SK-N-SH (cell line): Measurements from ENCODE around the gene FAM151A. TPM values are rescaled to one million over a fixed set of nuclear protein-coding genes. Genes with fewer than 3 reads are reported as not detected.

Source experiments
- CTCF ChIA-PET: fragments of 300-600, 350-600 bp; formaldehyde crosslinking; extraction: SDS; loops from one replicate; lab custom pipeline; 2021; lab: Yijun Ruan, JAX
- POLR2A ChIA-PET: fragments of 350-600 bp; sonication (Branson Sonifier 250); formaldehyde crosslinking; extraction: SDS; loops from one replicate; lab custom pipeline; 2020; ENCODE audit warnings: antibody characterized with exemption, inconsistent platforms; lab: Yijun Ruan, JAX
- DNase-seq: peaks from one replicate; pipeline ENCODE4 v3.0.0; 2012
- H2AFZ ChIP-seq: fragments of 200-600 bp; sonication (generic); 2 replicates; pipeline ENCODE4 v1.8.1; 2016; ENCODE audit warnings: antibody characterized with exemption, mild to moderate bottlenecking, low read depth
- H3F3A ChIP-seq: fragments of 200-600 bp; sonication (generic); replicated peaks from 2 replicates; pipeline ENCODE3; 2016; ENCODE audit warnings: antibody characterized with exemption, mild to moderate bottlenecking; ENCODE audit not compliant: insufficient read depth
- H3K27ac ChIP-seq, 2 experiments: fragments of 200-500 bp in 1 of 2; fragments of 200-600 bp in 1 of 2; sonication (Bioruptor generic) in 1 of 2; sonication (generic), shearing (Covaris generic) in 1 of 2; 2 replicates each; pipeline versions ENCODE4 v1.5.1 to v1.6.1; 2014 to 2016; ENCODE audit warnings: low read depth in 2 of 2, inconsistent platforms in 1 of 2, low read length in 1 of 2, mild to moderate bottlenecking in 1 of 2, mixed read lengths in 1 of 2
- H3K27me3 ChIP-seq: fragments of 200-600 bp; sonication (generic), shearing (Covaris generic); 2 replicates; pipeline ENCODE4 v1.6.1; 2016; ENCODE audit warnings: mixed run types; ENCODE audit not compliant: insufficient read depth
- H3K36me3 ChIP-seq, 2 experiments: fragments of 200-500 bp in 1 of 2; fragments of 200-600 bp in 1 of 2; sonication (Bioruptor generic) in 1 of 2; sonication (generic) in 1 of 2; replicated peaks in 1 of 2; 2 replicates each; pipeline versions ENCODE3 to v1.5.1; 2014 to 2016; ENCODE audit warnings: low read length in 1 of 2, mild to moderate bottlenecking in 1 of 2; ENCODE audit not compliant: insufficient read depth in 2 of 2, control insufficient read depth in 1 of 2
- H3K4me1 ChIP-seq, 2 experiments: fragments of 200-500 bp in 1 of 2; fragments of 200-600 bp in 1 of 2; sonication (Bioruptor generic) in 1 of 2; sonication (generic), shearing (Covaris generic) in 1 of 2; 2 replicates each; pipeline versions ENCODE4 v1.5.1 to v1.6.1; 2014 to 2016; ENCODE audit warnings: low read depth in 1 of 2, low read length in 1 of 2, mixed run types in 1 of 2; ENCODE audit not compliant: insufficient read depth in 2 of 2, control insufficient read depth in 1 of 2
- H3K4me2 ChIP-seq: fragments of 200-600 bp; sonication (generic), shearing (Covaris generic); 2 replicates; pipeline ENCODE4 v1.6.1; 2017; ENCODE audit warnings: mixed run types
- H3K4me3 ChIP-seq, 2 experiments: fragments of 200-500 bp in 1 of 2; fragments of 200-600 bp in 1 of 2; sonication (Bioruptor generic) in 1 of 2; sonication (generic), shearing (Covaris generic) in 1 of 2; 2 replicates each; pipeline versions ENCODE4 v1.5.1 to v1.8.1; 2014 to 2016; ENCODE audit warnings: low read depth in 2 of 2, inconsistent platforms in 1 of 2, low read length in 1 of 2, mild to moderate bottlenecking in 1 of 2, mixed read lengths in 1 of 2, moderate library complexity in 1 of 2
- H3K79me2 ChIP-seq: fragments of 200-600 bp; sonication (generic); 2 replicates; pipeline ENCODE4 v1.8.1; 2017; ENCODE audit warnings: mild to moderate bottlenecking; ENCODE audit not compliant: insufficient read depth
- H3K9ac ChIP-seq: fragments of 200-600 bp; sonication (generic); 2 replicates; pipeline ENCODE4 v1.6.1; 2017; ENCODE audit warnings: mixed run types
- H3K9me2 ChIP-seq: fragments of 200-600 bp; sonication (generic); 2 replicates; pipeline ENCODE4 v1.6.1; 2017; ENCODE audit warnings: mixed run types
- H3K9me3 ChIP-seq: fragments of 200-600 bp; sonication (generic); 2 replicates; pipeline ENCODE4 v1.6.1; 2017; ENCODE audit warnings: mixed run types, mild to moderate bottlenecking, moderate library complexity
- H4K20me1 ChIP-seq: fragments of 200-600 bp; sonication (generic); 2 replicates; pipeline ENCODE4 v1.6.1; 2017; ENCODE audit warnings: mild to moderate bottlenecking, mixed run types; ENCODE audit not compliant: insufficient read depth
- CHD2 ChIP-seq: fragments of 150-350 bp; IDR thresholded peaks from 2 replicates; pipeline ENCODE4 v1.6.1; 2018; ENCODE audit warnings: low read length; ENCODE audit not compliant: partially characterized antibody
- ELF1 ChIP-seq: IDR thresholded peaks from 2 replicates; pipeline ENCODE4 v1.4.0; 2012
- EZH2phosphoT487 ChIP-seq: fragments of 200-600 bp; sonication (generic); IDR thresholded peaks from 2 replicates; pipeline ENCODE4 v1.6.1; 2017; ENCODE audit warnings: low read depth, mixed run types, mild to moderate bottlenecking, antibody characterized with exemption, moderate library complexity, borderline replicate concordance
- FOXJ3 ChIP-seq: sonication (generic); formaldehyde crosslinking; IDR thresholded peaks from 2 replicates; pipeline ENCODE4 v1.5.1; 2020; ENCODE audit warnings: mild to moderate bottlenecking, missing genetic modification reagents
- GABPA ChIP-seq: IDR thresholded peaks from 2 replicates; pipeline ENCODE4 v1.4.0; 2012; ENCODE audit warnings: low read depth, mild to moderate bottlenecking
- JUND ChIP-seq: IDR thresholded peaks from 2 replicates; pipeline ENCODE4 v1.4.0; 2012
- MXI1 ChIP-seq: IDR thresholded peaks from 2 replicates; pipeline ENCODE4 v1.6.1; 2012; ENCODE audit warnings: mild to moderate bottlenecking, low read depth, low read length, improper control_type of control experiment
- NFIC ChIP-seq: IDR thresholded peaks from 2 replicates; pipeline ENCODE4 v1.4.0; 2012; ENCODE audit warnings: borderline replicate concordance
- NRF1 ChIP-seq: IDR thresholded peaks from 2 replicates; pipeline ENCODE4 v1.6.1; 2012; ENCODE audit warnings: low read depth, mild to moderate bottlenecking, low read length
- RAD21 ChIP-seq: IDR thresholded peaks from 2 replicates; pipeline ENCODE4 v1.6.1; 2012; ENCODE audit warnings: mild to moderate bottlenecking, low read length
- RCOR1 ChIP-seq: fragments of 150-350 bp; IDR thresholded peaks from 2 replicates; pipeline ENCODE4 v1.6.1; 2017; ENCODE audit warnings: antibody characterized with exemption, low read length
- RFX5 ChIP-seq: IDR thresholded peaks from 2 replicates; pipeline ENCODE4 v1.6.1; 2012; ENCODE audit warnings: mild to moderate bottlenecking, improper control_type of control experiment, low read length
- SMC3 ChIP-seq: IDR thresholded peaks from 2 replicates; pipeline ENCODE4 v1.6.1; 2012; ENCODE audit warnings: low read depth, low read length, improper control_type of control experiment
- TAF1 ChIP-seq: IDR thresholded peaks from 2 replicates; pipeline ENCODE4 v1.6.1; 2012; ENCODE audit warnings: low read depth, mild to moderate bottlenecking, low read length, moderate library complexity, borderline replicate concordance
- TCF12 ChIP-seq: IDR thresholded peaks from 2 replicates; pipeline ENCODE4 v1.4.0; 2012
- WGBS: methylation state at CpG from one replicate; pipeline ENCODE4 v1.1.6; 2017; ENCODE audit warnings: low lambda C conversion rate; 5-methylcytosine and 5-hydroxymethylcytosine counted together
- polyA plus RNA-seq, 3 experiments: library from polyadenylated mRNA; depleted of rRNA; stranded (reverse); fragments of >200 nt; gene quantifications; 2 replicates each; pipeline ENCODE4 v1.2.3, GENCODE V29; 2012
- TF ChIP-seq, protein P1 (sequence below): IDR thresholded peaks from 2 replicates; pipeline ENCODE4; 2012
- TF ChIP-seq, protein P2 (sequence below): fragments of 150-350 bp; IDR thresholded peaks from 2 replicates; pipeline ENCODE4 v1.6.1; 2016; ENCODE audit warnings: mild to moderate bottlenecking, low read depth, low read length

FAM151A gene
- polyA plus RNA-seq, 1 of the 3 experiments (the other 2 are of a cell fraction) = not detected

GRCh38 chr1:54582566-54583306, 40.6 kb downstream of the FAM151A start:
- Histone ChIP-seq H3K36me3 (peaks cover 0 to 2% of the 10 kb centered on the region in 2 experiments), H3K9me2 (no peaks in the 10 kb centered on the region), H3K4me2 (no peak overlapping the region), H2AFZ (no peak overlapping the region), H3K9ac (no peak overlapping the region), H3K4me3 (no peak overlapping the region), H3K4me1 (peaks cover 7 to 51% of the 10 kb centered on the region in 2 experiments; a peak in 3 of 4 replicates), H3K27me3 (no peaks in the 10 kb centered on the region), H3F3A (no peaks in the 10 kb centered on the region), H3K9me3 (no peaks in the 10 kb centered on the region), H3K79me2 (no peaks in the 10 kb centered on the region), H3K27ac (peak overlapping the region in 1 of 2 experiments; percentile 89; a peak in 2 of 4 replicates), H4K20me1 (no peaks in the 10 kb centered on the region)
- TF ChIP-seq, protein P1, sequence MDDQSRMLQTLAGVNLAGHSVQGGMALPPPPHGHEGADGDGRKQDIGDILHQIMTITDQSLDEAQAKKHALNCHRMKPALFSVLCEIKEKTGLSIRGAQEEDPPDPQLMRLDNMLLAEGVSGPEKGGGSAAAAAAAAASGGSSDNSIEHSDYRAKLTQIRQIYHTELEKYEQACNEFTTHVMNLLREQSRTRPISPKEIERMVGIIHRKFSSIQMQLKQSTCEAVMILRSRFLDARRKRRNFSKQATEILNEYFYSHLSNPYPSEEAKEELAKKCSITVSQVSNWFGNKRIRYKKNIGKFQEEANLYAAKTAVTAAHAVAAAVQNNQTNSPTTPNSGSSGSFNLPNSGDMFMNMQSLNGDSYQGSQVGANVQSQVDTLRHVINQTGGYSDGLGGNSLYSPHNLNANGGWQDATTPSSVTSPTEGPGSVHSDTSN = no peak
- TF ChIP-seq MXI1 = no peak
- no peak for TF ChIP-seq GABPA
- ChIA-PET POLR2A (interaction anchor here (1.1 to 1.4 kb wide), 2 partner anchors 27 to 35 kb away, joined by 3 to 5 read pairs; partner anchors contain the start of gene ACOT11), CTCF (interaction anchor here (1.0 to 3.2 kb wide), 3 partner anchors 10 to 35 kb away, joined by 3 to 13 read pairs (median 4); partner anchors contain the start of gene ACOT11)
- DNase-seq = peak; percentile 66
- 93% methylated on average over 12 of the region's 19 CpGs for WGBS

DNA sequence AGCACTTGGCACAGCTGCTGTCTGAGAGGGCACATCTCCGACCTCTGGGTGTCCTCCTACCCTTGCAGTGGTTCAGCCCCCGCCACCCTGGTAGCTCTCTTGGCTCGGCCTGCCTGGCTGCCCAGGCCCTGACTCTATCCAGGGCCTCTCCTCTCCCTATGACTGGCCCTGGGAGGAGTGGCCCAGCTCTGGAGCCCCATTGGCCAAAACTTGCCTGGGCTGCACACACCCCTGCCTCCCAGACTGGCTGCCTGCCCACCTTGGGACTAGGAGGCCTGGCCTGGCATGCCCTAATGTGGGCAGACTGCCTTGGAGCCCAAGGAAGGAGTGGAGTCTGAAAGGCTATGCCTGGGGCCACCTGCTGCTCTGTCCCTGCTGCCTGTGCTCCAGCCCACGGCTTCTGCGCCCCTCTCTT, 41.7 kb downstream of the FAM151A start:
- ChIA-PET POLR2A (interaction anchor here (0.9 to 1.4 kb wide), 4 partner anchors 9 to 34 kb away, joined by 3 to 6 read pairs (median 3); partner anchors contain the start of gene ACOT11), CTCF (interaction anchor here (0.9 to 2.2 kb wide), 2 partner anchors 10 to 34 kb away, joined by 4 to 9 read pairs; partner anchors contain the start of gene ACOT11)
- Histone ChIP-seq H3K4me2 (no peak overlapping the region), H3K9ac (no peak overlapping the region; the same call in 1 of the 2 replicates), H3K36me3 (peaks cover 0 to 2% of the 10 kb centered on the region in 2 experiments), H3K4me1 (peaks cover 7 to 52% of the 10 kb centered on the region in 2 experiments; a peak in 3 of 4 replicates), H3K9me2 (no peaks in the 10 kb centered on the region), H3K27me3 (no peaks in the 10 kb centered on the region), H3K9me3 (no peaks in the 10 kb centered on the region), H4K20me1 (no peaks in the 10 kb centered on the region), H3F3A (no peaks in the 10 kb centered on the region), H3K79me2 (no peaks in the 10 kb centered on the region), H3K27ac (peak overlapping the region in 1 of 2 experiments; percentile 89; a peak in 3 of 4 replicates), H2AFZ (no peak overlapping the region), H3K4me3 (no peak overlapping the region)
- peak; percentile 93 for DNase-seq
- TF ChIP-seq SMC3 (peak; percentile 18; the same call in 1 of the 2 replicates), NRF1 (0 out of 2 replicates have a peak, but pooled peaks have one; percentile 31), EZH2phosphoT487 (no peak), RAD21 (peak; percentile 45), CHD2 (peak; percentile 63), TCF12 (peak; percentile 39; the same call in 1 of the 2 replicates), FOXJ3 (0 out of 2 replicates have a peak, but pooled peaks have one; percentile 15), NFIC (peak; percentile 44), TAF1 (no peak), RFX5 (peak; percentile 32; the same call in 1 of the 2 replicates), JUND (no peak), MXI1 (0 out of 2 replicates have a peak, but pooled peaks have one; percentile 53), RCOR1 (0 out of 2 replicates have a peak, but pooled peaks have one; percentile 52), ELF1 (no peak)
- TF ChIP-seq, protein P2, sequence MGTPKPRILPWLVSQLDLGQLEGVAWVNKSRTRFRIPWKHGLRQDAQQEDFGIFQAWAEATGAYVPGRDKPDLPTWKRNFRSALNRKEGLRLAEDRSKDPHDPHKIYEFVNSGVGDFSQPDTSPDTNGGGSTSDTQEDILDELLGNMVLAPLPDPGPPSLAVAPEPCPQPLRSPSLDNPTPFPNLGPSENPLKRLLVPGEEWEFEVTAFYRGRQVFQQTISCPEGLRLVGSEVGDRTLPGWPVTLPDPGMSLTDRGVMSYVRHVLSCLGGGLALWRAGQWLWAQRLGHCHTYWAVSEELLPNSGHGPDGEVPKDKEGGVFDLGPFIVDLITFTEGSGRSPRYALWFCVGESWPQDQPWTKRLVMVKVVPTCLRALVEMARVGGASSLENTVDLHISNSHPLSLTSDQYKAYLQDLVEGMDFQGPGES = no peak
- no CpG with 5 or more reads among the region's 5 CpGs for WGBS
